GM20431 (cell line): ENCODE results near the gene MGAT5B.

Experiments
- in situ Hi-C: fragments of 300-500 bp; cut with MseI, MboI; formaldehyde crosslinking; loops from one replicate; pipeline ENCODE4 v1.15.0; 2020; ENCODE audit warnings: low sequenced_read_pairs; ENCODE audit not compliant: unreplicated experiment

MGAT5B gene

GRCh38 chr17:76922084-76922483 is 53.9 kb downstream of the MGAT5B start:
- in situ Hi-C loops = no loop called here

GRCh38 chr17:76922967-76923366 is 54.8 kb downstream of the MGAT5B start:
- in situ Hi-C loops = no loop called here

GRCh38 chr17:76923491-76923890 is 55.3 kb downstream of the MGAT5B start:
- in situ Hi-C loops = no loop called here

- in situ Hi-C loops = no loop called here
Observed at GRCh38 chr17:76924345-76925342, 56.4 kb downstream of the MGAT5B start.

- in situ Hi-C loops = no loop called here
Observed at GRCh38 chr17:76925441-76925891, 57.3 kb downstream of the MGAT5B start.

- in situ Hi-C loops = no loop called here
Observed at GRCh38 chr17:76926237-76926866, 58.1 kb downstream of the MGAT5B start.

GRCh38 chr17:76927577-76927976 is 59.4 kb downstream of the MGAT5B start:
- in situ Hi-C loops = no loop called here

- in situ Hi-C loops = no loop called here
Observed at GRCh38 chr17:76927982-76928381, 59.8 kb downstream of the MGAT5B start.

- in situ Hi-C loops = no loop called here
Observed at GRCh38 chr17:76929148-76929547, 60.9 kb downstream of the MGAT5B start.

GRCh38 chr17:76929601-76930000 is 61.4 kb downstream of the MGAT5B start:
- in situ Hi-C loops = no loop called here

- in situ Hi-C loops = no loop called here
Observed at GRCh38 chr17:76930107-76930506, 61.9 kb downstream of the MGAT5B start.

- in situ Hi-C loops = no loop called here
Observed at GRCh38 chr17:76932402-76933333, 64.5 kb downstream of the MGAT5B start.

- in situ Hi-C loops = no loop called here
Observed at GRCh38 chr17:76934561-76935320, 66.5 kb downstream of the MGAT5B start.

GRCh38 chr17:76935331-76935730 is 67.1 kb downstream of the MGAT5B start:
- in situ Hi-C loops = no loop called here

- in situ Hi-C loops = no loop called here
Observed at GRCh38 chr17:76937238-76937637, 69.0 kb downstream of the MGAT5B start.

- in situ Hi-C loops = no loop called here
Observed at GRCh38 chr17:76938009-76938408, 69.8 kb downstream of the MGAT5B start.

GRCh38 chr17:76940295-76940694 is 72.1 kb downstream of the MGAT5B start:
- in situ Hi-C loops = no loop called here

- in situ Hi-C loops = no loop called here
Observed at GRCh38 chr17:76940738-76941350, 72.6 kb downstream of the MGAT5B start.

- in situ Hi-C loops = no loop called here
Observed at GRCh38 chr17:76943202-76943601, 75.0 kb downstream of the MGAT5B start.
